Bone marrow (tissue), 2 donors: ENCODE data around the gene SLC49A3.
"Not testable (repeated sequence)": the region's sequence is repeated elsewhere in the genome, so short reads cannot be mapped to it uniquely, and the experiment has no call there.

ENCODE experiments used
- DNase-seq, 2 donors: peaks; one replicate each; lab custom pipeline; 2025; lab: John Stamatoyannopoulos, UW

The SLC49A3 gene

GRCh38 chr4:688854-689681 lies at the start of gene SLC49A3:
Gene SLC49A3, minus strand, starts transcription at chr4:689151. Its CDS starts 24 bp downstream, at chr4:689127.
- DNase-seq, result peak in 1 of 2 donors; percentile 12

- DNase-seq, result not testable (repeated sequence)
Measured at GRCh38 chr4:736561-736960, 47.6 kb upstream of the SLC49A3 start.

DNA sequence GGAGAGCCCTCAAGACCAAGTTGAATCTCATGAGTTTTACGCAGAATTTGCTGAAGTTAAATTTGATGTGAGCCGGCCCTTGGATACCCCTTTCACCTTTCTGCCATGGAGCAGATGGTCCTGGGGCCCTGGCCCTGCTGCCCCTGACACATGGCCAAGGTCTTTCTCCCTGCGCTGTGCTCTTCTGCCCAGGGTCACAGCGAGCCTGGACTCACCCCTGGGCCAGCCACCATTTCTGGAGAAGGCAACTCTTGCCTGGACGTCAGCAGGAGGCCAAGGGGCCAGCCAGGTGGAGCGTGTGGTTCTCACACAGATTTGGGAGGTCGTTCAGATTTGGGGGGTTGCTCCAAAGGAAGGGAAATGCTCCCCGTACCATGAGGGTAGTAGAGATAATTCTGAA lies 46.6 kb upstream of the SLC49A3 start:
- no peak for DNase-seq

- DNase-seq, result no peak
Measured at GRCh38 chr4:734951-735350, 46.0 kb upstream of the SLC49A3 start.

DNA sequence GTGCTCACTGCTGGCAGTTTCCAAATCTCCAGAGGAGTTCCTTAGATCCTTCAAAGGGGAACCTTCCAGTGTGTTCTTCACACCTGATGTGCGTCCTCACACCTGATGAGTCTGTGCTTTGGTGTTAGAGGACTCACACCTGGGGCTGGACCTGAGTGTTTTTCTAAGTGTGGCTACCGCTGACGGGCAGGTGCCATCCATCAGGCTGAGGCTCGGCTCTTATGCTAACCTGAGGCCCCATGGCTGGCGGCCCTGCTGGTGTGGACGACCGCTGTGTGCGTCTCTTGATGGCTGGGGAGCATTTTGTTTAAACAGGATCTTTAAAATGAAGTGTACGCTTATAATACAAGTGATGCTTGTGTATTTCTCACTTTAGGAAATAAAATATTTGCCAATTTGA lies 45.1 kb upstream of the SLC49A3 start:
- DNase-seq, result no peak

- DNase-seq, result no peak
Measured at GRCh38 chr4:733631-733980, 44.7 kb upstream of the SLC49A3 start.

- DNase-seq, result no peak
Measured at GRCh38 chr4:732911-733630, 44.1 kb upstream of the SLC49A3 start.

DNA sequence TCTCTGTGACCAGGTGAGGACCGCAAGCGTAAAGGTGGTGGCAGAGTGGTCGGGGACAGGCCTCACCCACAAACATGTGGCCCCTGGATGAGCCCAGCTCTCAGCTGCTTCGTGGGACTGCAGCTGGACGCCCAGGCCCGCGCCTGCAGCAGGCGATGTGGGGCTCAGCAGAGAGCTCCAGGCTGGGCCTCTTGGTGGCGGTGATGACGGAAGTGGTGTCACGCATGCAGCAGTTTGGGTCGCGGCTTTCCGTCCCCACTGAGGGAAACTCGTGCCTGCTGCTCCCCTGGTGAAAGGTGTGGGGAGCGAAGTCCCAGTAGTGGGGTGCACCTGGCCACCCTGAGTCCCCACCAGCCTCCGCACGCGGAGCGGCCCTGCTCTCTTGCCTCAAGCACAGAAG lies 43.5 kb upstream of the SLC49A3 start:
- no peak for DNase-seq

DNA sequence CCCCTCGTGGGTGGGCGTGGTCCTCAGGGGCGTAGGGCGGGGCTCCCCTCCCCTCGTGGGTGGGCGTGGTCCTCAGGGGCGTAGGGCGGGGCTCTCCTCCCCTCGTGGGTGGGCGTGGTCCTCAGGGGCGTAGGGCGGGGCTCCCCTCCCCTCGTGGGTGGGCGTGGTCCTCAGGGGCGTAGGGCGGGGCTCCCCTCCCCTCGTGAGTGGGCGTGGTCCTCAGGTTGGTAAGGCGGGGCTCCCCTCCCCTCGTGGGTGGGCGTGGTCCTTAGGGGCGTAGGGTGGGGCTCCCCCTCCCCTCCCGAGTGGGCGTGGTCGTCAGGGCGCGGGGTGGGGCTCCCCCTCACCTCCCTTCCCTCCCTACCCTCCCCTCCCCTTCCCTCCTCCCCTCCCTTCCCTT lies 43.0 kb upstream of the SLC49A3 start:
- not testable (repeated sequence) for DNase-seq

- DNase-seq, result not testable (repeated sequence)
Measured at GRCh38 chr4:730946-731904, 42.3 kb upstream of the SLC49A3 start.

DNA sequence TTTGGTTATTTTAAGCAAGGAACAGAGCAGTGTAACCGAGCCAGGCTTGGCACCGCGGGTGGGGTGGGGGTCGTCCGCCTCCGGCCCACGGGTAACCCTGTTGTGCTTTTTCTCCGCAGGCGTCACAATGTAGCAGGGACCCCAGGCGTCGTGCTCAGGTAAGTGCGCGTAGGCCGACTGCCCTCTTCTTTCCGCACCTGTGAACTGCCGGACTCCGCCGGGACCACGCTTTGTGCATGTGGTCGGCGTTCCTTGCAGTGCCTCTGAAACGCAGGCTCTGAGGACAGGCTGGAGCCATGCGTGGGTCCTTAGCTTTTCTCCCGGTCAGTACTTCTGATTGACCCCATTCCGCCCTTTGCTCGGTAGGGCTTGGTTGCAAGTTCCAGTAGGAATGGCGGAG lies 41.6 kb upstream of the SLC49A3 start:
- no peak for DNase-seq

DNA sequence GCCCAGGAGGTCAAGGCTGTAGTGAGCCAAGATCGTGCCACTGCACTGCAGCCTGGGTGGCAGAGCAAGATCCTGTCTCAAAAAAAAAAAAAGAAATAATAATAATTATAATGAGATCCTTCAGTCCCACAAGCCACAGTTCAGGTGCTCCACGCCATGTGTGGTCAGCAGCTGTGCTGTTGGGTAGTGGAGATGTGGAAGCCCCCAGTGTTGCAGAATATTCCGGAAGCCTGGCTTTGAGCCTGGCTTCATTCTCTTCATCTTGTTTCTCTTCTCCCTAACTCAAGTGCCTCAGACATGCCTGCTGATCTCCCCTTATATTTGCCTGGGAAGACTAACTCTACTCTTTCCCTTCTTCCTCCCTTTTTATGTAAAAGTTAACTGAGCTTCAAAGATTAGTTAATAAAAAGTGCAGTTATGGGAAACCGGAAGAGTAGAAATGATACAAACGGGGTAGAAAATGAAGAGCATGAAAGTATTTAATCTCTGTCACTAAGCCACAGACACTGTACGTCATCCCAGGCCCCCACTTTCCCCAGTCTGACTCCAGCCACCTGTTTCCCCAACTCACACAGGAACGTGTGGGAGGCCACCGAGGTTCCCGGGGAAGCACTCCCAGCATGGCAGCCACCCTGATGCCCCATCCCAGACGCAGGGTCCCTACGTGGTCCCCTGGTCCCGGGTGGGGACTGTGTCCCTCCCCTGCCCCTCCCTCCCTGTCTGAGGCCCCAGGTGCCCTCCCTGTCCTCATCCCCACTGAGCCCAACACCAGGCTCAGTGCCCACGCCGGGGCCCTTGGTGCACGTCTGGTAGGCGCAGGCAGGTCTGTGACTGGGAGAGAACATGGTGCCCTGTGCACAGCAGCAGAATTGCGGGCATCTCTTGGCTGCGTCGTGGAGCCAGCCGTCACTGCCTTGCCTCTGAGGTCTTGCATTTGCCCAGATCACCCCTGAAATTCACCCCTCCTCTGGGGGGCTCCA lies 40.7 kb upstream of the SLC49A3 start:
- DNase-seq, result no peak

DNA sequence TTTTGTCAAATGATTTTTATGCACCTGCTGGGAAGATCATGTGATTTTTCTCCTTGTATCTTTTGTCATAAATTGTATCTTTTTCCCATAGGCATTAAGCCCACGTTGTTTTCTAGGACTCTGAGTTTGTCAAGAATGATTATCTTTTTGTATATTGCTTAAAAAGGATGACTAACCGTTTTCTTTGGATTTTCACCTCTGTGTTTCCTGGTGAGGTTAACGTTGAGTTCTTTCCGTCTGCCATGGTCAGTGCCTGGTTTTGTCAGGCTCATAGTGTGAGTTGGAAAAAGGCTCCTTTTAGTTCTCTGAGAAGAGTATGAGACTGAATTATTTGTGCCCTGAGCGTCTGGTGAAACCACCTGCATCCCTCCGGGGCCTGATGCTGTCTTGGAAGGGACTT lies 38.6 kb upstream of the SLC49A3 start:
- no peak for DNase-seq

- no peak for DNase-seq
Measured at GRCh38 chr4:726838-727237, 37.9 kb upstream of the SLC49A3 start.

DNA sequence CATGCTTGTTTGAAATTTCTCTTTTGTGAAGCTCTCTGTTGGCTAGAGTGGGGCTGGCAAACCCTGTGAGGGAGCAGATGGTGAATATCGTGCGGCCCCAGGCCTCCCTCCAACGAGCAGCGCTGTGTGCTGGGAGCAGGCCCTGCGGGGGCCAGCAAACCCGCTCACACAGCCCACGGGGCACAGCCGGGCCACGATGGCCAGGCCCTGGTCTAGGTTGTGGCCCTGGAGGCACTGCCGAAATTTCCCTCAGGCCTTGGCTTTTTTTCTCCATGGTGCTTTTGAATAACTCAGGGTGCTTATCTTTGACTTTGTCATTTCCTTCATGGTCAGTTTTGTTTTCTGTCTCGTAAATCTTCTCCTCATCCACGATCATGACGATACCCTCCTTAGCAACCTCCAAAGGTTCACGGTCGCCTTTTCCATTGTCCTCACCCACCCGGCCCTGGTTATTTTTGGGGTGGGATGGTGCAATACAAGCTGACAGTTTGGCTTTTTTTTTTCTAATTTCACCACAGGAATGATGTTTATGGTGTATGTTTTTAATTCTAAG lies 37.4 kb upstream of the SLC49A3 start:
- no peak for DNase-seq

GRCh38 chr4:725391-726234 lies 36.7 kb upstream of the SLC49A3 start:
- no peak for DNase-seq

- DNase-seq, result no peak
Measured at GRCh38 chr4:723751-724530, 35.0 kb upstream of the SLC49A3 start.

DNA sequence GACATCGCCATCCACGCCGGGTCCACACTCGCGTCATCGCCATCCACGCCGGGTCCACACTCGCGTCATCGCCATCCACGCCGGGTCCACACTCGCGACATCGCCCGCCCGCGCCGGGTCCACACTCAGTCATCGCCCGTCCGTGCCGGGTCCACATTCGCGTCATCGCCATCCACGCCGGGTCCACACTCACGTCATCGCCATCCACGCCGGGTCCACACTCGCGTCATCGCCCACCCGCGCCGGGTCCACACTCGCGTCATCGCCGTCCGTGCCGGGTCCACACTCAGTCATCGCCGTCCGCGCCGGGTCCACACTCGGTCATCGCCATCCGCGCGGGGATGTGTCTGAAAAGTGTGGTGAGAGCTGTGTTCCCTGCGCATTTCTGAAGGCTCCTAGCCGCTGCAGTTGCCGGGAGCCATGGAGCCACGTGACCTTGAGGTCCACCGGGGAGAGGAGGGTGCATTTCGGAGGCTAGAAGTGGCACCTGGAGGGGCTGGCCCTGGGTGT lies 34.0 kb upstream of the SLC49A3 start:
- DNase-seq, result no peak
